HFFc6 (cell line): ENCODE data around the gene RASAL2. TPM values are rescaled to one million over a fixed set of nuclear protein-coding genes. Genes with fewer than 3 reads are reported as not detected.

Experiments
- DNase-seq: peaks from one replicate; pipeline ENCODE4 v3.0.0-alpha.2; 2018
- H3K27ac Mint-ChIP-seq: 2 replicates; pipeline ENCODE4 v1.8.0; 2020; ENCODE audit warnings: mild to moderate bottlenecking, mixed read lengths
- H3K27me3 Mint-ChIP-seq: 2 replicates; pipeline ENCODE4 v1.8.0; 2021; ENCODE audit warnings: mild to moderate bottlenecking, moderate library complexity, mixed read lengths; ENCODE audit not compliant: insufficient read depth
- H3K36me3 Mint-ChIP-seq: 2 replicates; pipeline ENCODE4 v1.8.0; 2021; ENCODE audit warnings: low read depth, mixed read lengths
- H3K4me1 Mint-ChIP-seq: 2 replicates; pipeline ENCODE4 v1.8.0; 2020; ENCODE audit warnings: low read depth, mixed read lengths
- H3K4me3 Mint-ChIP-seq: 2 replicates; pipeline ENCODE4 v1.8.0; 2020; ENCODE audit warnings: mild to moderate bottlenecking, moderate library complexity, mixed read lengths
- H3K9me3 Mint-ChIP-seq: 2 replicates; pipeline ENCODE4 v1.8.0; 2020; ENCODE audit warnings: mild to moderate bottlenecking, mixed read lengths
- CTCF ChIP-seq: fragments of 200-600 bp; sonication (generic); IDR thresholded peaks from 2 replicates; pipeline ENCODE4 v1.5.0; 2021; ENCODE audit warnings: antibody characterized with exemption, mild to moderate bottlenecking
- total RNA-seq, 6 experiments: library from RNA; stranded (reverse); fragmentation: NEBNext Ultra II Directional; extraction: Animal tissue kit (Norgen Biotek cat#: 25700); gene quantifications; 2 replicates in 1 of 6; 3 replicates in 5 of 6; pipeline ENCODE4 v1.2.3, GENCODE V29; 2021

RASAL2 gene
- total RNA-seq, 6 experiments from 2014 or later, result 21.2 to 30.7 (median 24.4) TPM

- H3K27me3 Mint-ChIP-seq, result peaks cover 1% of the 10 kb centered on the region
- peaks cover 46% of the 10 kb centered on the region for H3K4me1 Mint-ChIP-seq
- H3K27ac Mint-ChIP-seq, result peak overlapping the region; percentile 78
- no peak for TF ChIP-seq CTCF
- peak; percentile 55 for DNase-seq
- peaks cover 30% of the 10 kb centered on the region for H3K36me3 Mint-ChIP-seq
- peak overlapping the region; percentile 63 for H3K4me3 Mint-ChIP-seq
- H3K9me3 Mint-ChIP-seq, result no peaks in the 10 kb centered on the region
Measured at GRCh38 chr1:178451529-178451928, 357.6 kb downstream of the RASAL2 start.

GRCh38 chr1:178452013-178452412 is 358.1 kb downstream of the RASAL2 start:
- H3K36me3 Mint-ChIP-seq, result peaks cover 31% of the 10 kb centered on the region
- peaks cover 1% of the 10 kb centered on the region for H3K27me3 Mint-ChIP-seq
- DNase-seq, result no peak
- peak overlapping the region; percentile 63 for H3K4me3 Mint-ChIP-seq
- TF ChIP-seq CTCF, result no peak
- peak overlapping the region; percentile 78 for H3K27ac Mint-ChIP-seq
- H3K9me3 Mint-ChIP-seq, result no peaks in the 10 kb centered on the region
- peaks cover 47% of the 10 kb centered on the region for H3K4me1 Mint-ChIP-seq

GRCh38 chr1:178456472-178456871 is 362.6 kb downstream of the RASAL2 start:
- DNase-seq, result no peak
- H3K9me3 Mint-ChIP-seq, result no peaks in the 10 kb centered on the region
- TF ChIP-seq CTCF, result no peak
- no peak overlapping the region for H3K27ac Mint-ChIP-seq
- H3K36me3 Mint-ChIP-seq, result peaks cover 30% of the 10 kb centered on the region
- H3K4me1 Mint-ChIP-seq, result peaks cover 30% of the 10 kb centered on the region
- H3K4me3 Mint-ChIP-seq, result no peak overlapping the region
- peaks cover 3% of the 10 kb centered on the region for H3K27me3 Mint-ChIP-seq

GRCh38 chr1:178457651-178458050 is 363.7 kb downstream of the RASAL2 start:
- TF ChIP-seq CTCF, result no peak
- Mint-ChIP-seq H3K4me3 (no peak overlapping the region), H3K36me3 (peaks cover 23% of the 10 kb centered on the region), H3K9me3 (no peaks in the 10 kb centered on the region), H3K27ac (no peak overlapping the region), H3K4me1 (peaks cover 20% of the 10 kb centered on the region), H3K27me3 (peaks cover 3% of the 10 kb centered on the region)
- DNase-seq, result no peak

- no peak overlapping the region for H3K4me3 Mint-ChIP-seq
- H3K36me3 Mint-ChIP-seq, result peaks cover 18% of the 10 kb centered on the region
- no peak for DNase-seq
- no peak overlapping the region for H3K27ac Mint-ChIP-seq
- H3K4me1 Mint-ChIP-seq, result peaks cover 19% of the 10 kb centered on the region
- H3K27me3 Mint-ChIP-seq, result peaks cover 3% of the 10 kb centered on the region
- H3K9me3 Mint-ChIP-seq, result no peaks in the 10 kb centered on the region
- no peak for TF ChIP-seq CTCF
Measured at GRCh38 chr1:178458203-178458602, 364.3 kb downstream of the RASAL2 start.

GRCh38 chr1:178461104-178461503 is 367.2 kb downstream of the RASAL2 start:
- H3K4me3 Mint-ChIP-seq, result no peak overlapping the region
- H3K27me3 Mint-ChIP-seq, result peaks cover 3% of the 10 kb centered on the region
- H3K27ac Mint-ChIP-seq, result no peak overlapping the region
- no peak for DNase-seq
- TF ChIP-seq CTCF, result no peak
- peaks cover 24% of the 10 kb centered on the region for H3K36me3 Mint-ChIP-seq
- peaks cover 39% of the 10 kb centered on the region for H3K4me1 Mint-ChIP-seq
- no peaks in the 10 kb centered on the region for H3K9me3 Mint-ChIP-seq
